Common myeloid progenitor, CD34-positive (primary cell): ENCODE data around the gene FOXF2.

Experiments used
- CTCF ChIA-PET: fragments of 350-600 bp; sonication (Branson Sonifier 250); formaldehyde crosslinking; loops from one replicate; lab custom pipeline; 2021; ENCODE audit warnings: antibody characterized with exemption; lab: Charles Lee
- POLR2A ChIA-PET: fragments of 350-600 bp; sonication (Branson Sonifier 250); formaldehyde crosslinking; loops from one replicate; lab custom pipeline; 2021; ENCODE audit warnings: antibody characterized with exemption; lab: Charles Lee
- DNase-seq, 3 donors: peaks; one replicate each; pipeline versions ENCODE4 v3.0.0 to v3.0.0-alpha.2; 2013
- H3K27ac ChIP-seq, 2 experiments: 1 replicate in 1 of 2; 2 replicates in 1 of 2; pipeline ENCODE4 v1.7.0; 2013; ENCODE audit warnings: inconsistent platforms in 2 of 2, low read length in 2 of 2, mild to moderate bottlenecking in 2 of 2, low read depth in 1 of 2, moderate library complexity in 1 of 2; ENCODE audit not compliant: severe bottlenecking in 2 of 2, insufficient read depth in 1 of 2, poor library complexity in 1 of 2
- H3K27me3 ChIP-seq, 5 experiments: replicated peaks in 2 of 5; 1 replicate in 3 of 5; 2 replicates in 2 of 5; pipeline versions ENCODE4 v1.6.1 to v1.7.0; 2013; ENCODE audit warnings: low read length in 4 of 5, mild to moderate bottlenecking in 2 of 5, moderate library complexity in 2 of 5, inconsistent platforms in 1 of 5; ENCODE audit not compliant: insufficient read depth in 5 of 5, control insufficient read depth in 4 of 5
- H3K36me3 ChIP-seq, 4 experiments: 1 replicate in 2 of 4; 2 replicates in 2 of 4; pipeline versions ENCODE4 v1.6.1 to v1.7.0; 2013; ENCODE audit warnings: low read length in 3 of 4, control low read depth in 1 of 4, mild to moderate bottlenecking in 1 of 4; ENCODE audit not compliant: control insufficient read depth in 4 of 4, insufficient read depth in 4 of 4
- H3K4me1 ChIP-seq, 4 experiments: 1 replicate in 3 of 4; 2 replicates in 1 of 4; pipeline versions ENCODE4 v1.6.1 to v1.7.1; 2013; ENCODE audit warnings: low read length in 3 of 4, mild to moderate bottlenecking in 3 of 4, control low read depth in 1 of 4, inconsistent platforms in 1 of 4, moderate library complexity in 1 of 4; ENCODE audit not compliant: control insufficient read depth in 4 of 4, insufficient read depth in 4 of 4; ENCODE audit errors: control extremely low read depth in 1 of 4
- H3K4me3 ChIP-seq, 7 experiments: 1 replicate in 4 of 7; 2 replicates in 3 of 7; pipeline versions ENCODE4 v1.5.1 to v1.7.0; 2013; ENCODE audit warnings: mild to moderate bottlenecking in 7 of 7, low read length in 6 of 7, moderate library complexity in 6 of 7, inconsistent platforms in 2 of 7, low read depth in 2 of 7, control low read depth in 1 of 7; ENCODE audit not compliant: insufficient read depth in 4 of 7, control insufficient read depth in 1 of 7; ENCODE audit errors: extremely low read depth in 1 of 7
- H3K9me3 ChIP-seq, 5 experiments: 1 replicate in 4 of 5; 2 replicates in 1 of 5; pipeline versions ENCODE4 v1.6.1 to v1.7.1; 2013; ENCODE audit warnings: low read length in 4 of 5, mild to moderate bottlenecking in 2 of 5, inconsistent platforms in 1 of 5, low read depth in 1 of 5, moderate library complexity in 1 of 5; ENCODE audit not compliant: control insufficient read depth in 4 of 5, insufficient read depth in 2 of 5; ENCODE audit errors: control extremely low read depth in 1 of 5
- WGBS: methylation state at CpG from one replicate; pipeline ENCODE4 v1.1.5; 2013; ENCODE audit not compliant: insufficient coverage; 5-methylcytosine and 5-hydroxymethylcytosine counted together

Gene FOXF2

DNA sequence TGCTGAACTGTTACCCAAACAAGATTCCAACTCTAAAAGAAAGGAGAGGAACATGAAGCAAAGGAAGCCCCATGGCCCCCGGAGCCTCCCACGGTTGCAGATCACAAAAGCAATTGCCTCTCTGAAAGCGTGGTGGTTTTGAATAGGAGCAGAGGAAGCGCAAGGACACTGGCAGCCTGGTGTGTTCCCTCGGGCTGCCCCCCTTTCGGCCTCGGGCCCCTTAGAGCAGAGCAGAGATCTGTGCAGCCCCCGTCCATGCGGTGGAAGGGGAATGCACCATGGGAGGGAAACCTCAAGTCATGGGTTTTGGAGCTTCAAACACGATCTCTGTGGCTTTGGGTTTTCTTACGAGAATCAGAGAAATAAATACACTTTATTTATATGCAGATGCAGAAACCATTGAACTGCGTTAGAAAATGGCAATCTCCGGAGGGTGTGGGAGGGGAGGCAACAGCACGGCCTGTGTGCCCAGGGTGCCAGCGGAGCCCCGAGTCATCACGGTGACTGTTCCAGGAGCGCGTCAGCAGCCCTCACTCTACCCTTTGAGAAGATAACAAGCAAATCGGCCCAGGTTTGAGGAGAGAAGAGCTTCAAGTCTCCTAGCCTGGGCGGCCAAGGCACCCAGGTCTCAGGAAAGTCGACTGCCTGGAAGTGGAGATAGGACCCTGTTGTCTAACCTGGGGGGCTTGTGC, 20.5 kb downstream of the FOXF2 start:
- Histone ChIP-seq H3K27me3 (peaks cover 2 to 33% (median 17%) of the 10 kb centered on the region in 5 experiments), H3K36me3 (no peaks in the 10 kb centered on the region), H3K4me1 (peaks cover 0 to 2% (median 0%) of the 10 kb centered on the region in 4 experiments), H3K27ac (no peak overlapping the region), H3K9me3 (no peaks in the 10 kb centered on the region), H3K4me3 (no peak overlapping the region)
- ChIA-PET POLR2A (no interaction called here), CTCF (no interaction called here)
- 59% methylated on average over 19 of the region's 22 CpGs for WGBS
- DNase-seq: no peak

DNA sequence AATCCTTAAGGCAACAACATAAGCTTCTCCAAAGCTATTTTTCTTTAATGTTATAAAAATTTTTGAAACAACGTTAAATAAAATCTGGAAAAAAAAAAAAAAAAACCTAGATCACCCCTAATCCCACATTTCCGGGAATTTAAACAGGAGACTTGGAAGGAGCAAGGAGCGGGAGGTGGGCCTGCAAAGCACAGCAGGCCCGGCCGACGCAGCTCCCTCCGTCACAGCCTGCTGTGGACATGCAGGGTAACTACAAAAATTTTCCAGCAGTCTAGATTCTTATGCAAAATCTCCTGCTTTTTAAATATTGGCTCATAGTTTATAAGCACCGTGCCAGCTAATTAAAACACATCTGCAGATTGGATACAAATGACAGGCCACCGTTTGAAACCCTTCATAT, 23.5 kb downstream of the FOXF2 start:
- Histone ChIP-seq H3K9me3 (no peaks in the 10 kb centered on the region), H3K27ac (no peak overlapping the region), H3K27me3 (peaks cover 4 to 49% (median 22%) of the 10 kb centered on the region in 5 experiments), H3K4me1 (no peaks in the 10 kb centered on the region), H3K4me3 (no peak overlapping the region), H3K36me3 (no peaks in the 10 kb centered on the region)
- POLR2A ChIA-PET: no interaction called here
- WGBS: 100% methylated on average over 4 of the region's 9 CpGs
- no peak for DNase-seq
- CTCF ChIA-PET: interaction anchor here (1.0 to 2.3 kb wide), 3 partner anchors 9 to 98 kb away, joined by 3 to 9 read pairs (median 3); no protein-coding TSS in a partner anchor

DNA sequence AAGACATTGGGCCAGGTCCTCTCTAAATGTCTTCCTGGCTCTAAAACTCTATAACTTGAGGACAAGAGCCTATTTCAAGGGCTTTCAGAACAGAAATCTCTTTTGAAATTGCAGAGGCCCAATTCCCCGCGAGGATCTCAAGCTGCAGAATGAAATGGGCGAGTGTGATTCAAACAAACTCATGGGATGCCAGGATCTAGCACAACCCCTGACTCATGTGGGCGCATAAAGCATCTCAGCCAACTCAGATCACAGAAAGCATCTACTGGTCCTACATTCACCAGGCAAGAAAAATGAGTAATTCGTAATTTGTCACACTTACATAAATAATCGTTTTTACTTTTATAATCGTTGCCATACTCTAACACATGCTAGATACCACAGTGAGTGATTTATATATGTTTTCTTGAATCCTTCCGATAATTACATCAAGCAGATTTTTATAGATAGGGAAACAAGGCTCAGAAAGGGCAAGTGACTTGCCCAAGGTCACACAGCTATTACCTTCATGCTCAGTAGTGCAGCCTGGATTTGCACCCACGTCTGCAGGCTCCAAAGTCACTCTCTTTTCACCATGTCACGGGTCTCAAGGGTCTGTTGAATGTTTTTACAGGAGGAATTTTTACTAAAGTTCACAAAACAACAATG, 26.2 kb downstream of the FOXF2 start:
- WGBS: 89% methylated on average over 4 of the region's 10 CpGs
- no peaks in the 10 kb centered on the region for H3K36me3 ChIP-seq
- H3K4me1 ChIP-seq: no peaks in the 10 kb centered on the region
- peaks cover 0 to 2% (median 0%) of the 10 kb centered on the region in 5 experiments for H3K9me3 ChIP-seq
- H3K27ac ChIP-seq: no peak overlapping the region
- ChIA-PET CTCF (interaction anchor here (1.0 kb wide), 1 partner anchor 8 kb away, joined by 4 read pairs; no protein-coding TSS in a partner anchor), POLR2A (no interaction called here)
- no peak overlapping the region for H3K4me3 ChIP-seq
- peaks cover 3 to 36% (median 12%) of the 10 kb centered on the region in 5 experiments for H3K27me3 ChIP-seq
- DNase-seq: no peak

DNA sequence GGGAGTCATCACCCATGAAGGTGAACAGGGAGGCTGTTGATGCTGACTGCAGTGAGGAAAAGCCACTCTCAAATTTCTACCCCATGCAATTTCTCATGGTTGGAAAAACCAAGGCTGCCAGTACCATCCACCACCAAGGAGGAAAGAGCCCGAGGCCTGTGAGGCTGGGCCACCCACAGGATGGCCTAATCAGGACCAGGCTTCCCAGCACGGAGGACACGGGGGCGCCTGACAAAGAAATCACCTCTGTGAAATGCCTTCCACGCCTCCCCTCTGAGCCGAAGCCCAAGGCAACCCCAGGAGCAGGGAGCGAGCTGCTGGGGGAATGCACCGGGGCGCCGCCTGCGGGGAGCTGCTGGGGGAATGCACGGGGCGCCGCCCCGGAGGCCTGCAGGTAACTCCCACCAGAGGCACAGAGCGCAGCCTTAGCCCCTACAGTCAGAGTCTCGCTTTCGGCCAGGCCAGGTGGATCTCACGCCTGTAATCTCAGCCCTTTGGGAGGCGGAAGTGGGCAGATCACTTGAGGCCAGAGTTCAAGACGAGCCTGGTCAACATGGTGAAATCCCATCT, 26.9 kb downstream of the FOXF2 start:
- Histone ChIP-seq H3K27ac (no peak overlapping the region), H3K4me3 (no peak overlapping the region), H3K36me3 (no peaks in the 10 kb centered on the region), H3K27me3 (peaks cover 3 to 32% (median 12%) of the 10 kb centered on the region in 5 experiments), H3K9me3 (peaks cover 0 to 9% (median 1%) of the 10 kb centered on the region in 5 experiments), H3K4me1 (no peaks in the 10 kb centered on the region)
- POLR2A ChIA-PET: no interaction called here
- no peak for DNase-seq
- CTCF ChIA-PET: no interaction called here
- WGBS: 55% methylated on average over 15 of the region's 21 CpGs

DNA sequence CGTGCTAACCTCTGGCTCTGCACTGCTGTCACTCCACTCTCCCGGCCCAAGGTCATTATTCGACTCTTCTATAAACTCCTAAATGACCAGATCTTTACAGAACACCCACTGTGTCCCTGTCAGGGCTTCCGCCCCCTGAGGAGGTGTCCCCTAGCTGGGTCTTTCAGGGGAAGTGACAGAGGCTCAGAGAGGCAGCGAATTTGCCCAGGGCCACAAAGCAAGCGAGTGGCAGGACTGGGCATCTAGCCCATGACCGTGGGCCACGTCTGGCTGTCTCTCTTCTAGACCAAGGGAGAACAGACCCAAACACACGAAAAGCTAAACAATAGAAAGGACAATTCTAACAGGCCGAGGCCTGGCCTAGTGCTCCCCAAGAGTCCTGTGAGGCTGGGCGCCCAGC, 27.4 kb downstream of the FOXF2 start:
- POLR2A ChIA-PET: no interaction called here
- H3K36me3 ChIP-seq: no peaks in the 10 kb centered on the region
- 90% methylated on average over 11 of the region's 11 CpGs for WGBS

DNA sequence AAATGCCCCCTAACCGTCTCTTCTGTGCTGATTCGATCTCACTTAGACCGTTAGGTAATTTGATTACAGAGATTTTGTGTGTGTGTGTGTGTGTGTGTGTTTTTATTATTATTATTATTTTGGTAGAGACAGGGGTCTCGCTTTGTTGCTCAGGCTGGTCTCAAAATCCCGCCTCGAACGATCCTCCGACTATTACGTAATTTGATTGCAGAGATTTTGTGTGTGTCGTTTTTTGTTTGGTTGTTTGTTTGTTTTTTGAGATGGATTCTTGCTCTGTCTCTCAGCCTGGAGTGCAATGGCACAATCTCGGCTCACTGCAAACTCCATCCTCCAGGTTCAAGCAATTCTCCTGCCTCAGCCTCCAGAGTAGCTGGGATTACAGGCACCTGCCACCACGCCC, 28.3 kb downstream of the FOXF2 start:
- POLR2A ChIA-PET: no interaction called here
- no peaks in the 10 kb centered on the region for H3K36me3 ChIP-seq
- CTCF ChIA-PET: no interaction called here
- no peaks in the 10 kb centered on the region for H3K4me1 ChIP-seq
- no peak overlapping the region for H3K27ac ChIP-seq
- H3K27me3 ChIP-seq: peaks cover 3 to 24% (median 12%) of the 10 kb centered on the region in 5 experiments
- no peak for DNase-seq
- no peak overlapping the region for H3K4me3 ChIP-seq
- H3K9me3 ChIP-seq: peaks cover 0 to 12% (median 3%) of the 10 kb centered on the region in 5 experiments
- 96% methylated on average over 4 of the region's 12 CpGs for WGBS

More for the DNA sequence above, 27.4 kb downstream of the FOXF2 start:
- no peak overlapping the region for H3K4me3 ChIP-seq
- DNase-seq: no peak
- CTCF ChIA-PET: no interaction called here
- peaks cover 3 to 30% (median 12%) of the 10 kb centered on the region in 5 experiments for H3K27me3 ChIP-seq
- H3K4me1 ChIP-seq: no peaks in the 10 kb centered on the region
- peaks cover 0 to 12% (median 3%) of the 10 kb centered on the region in 5 experiments for H3K9me3 ChIP-seq
- no peak overlapping the region for H3K27ac ChIP-seq
